H1 (cell line): ENCODE measurements around the gene MAML3. TPM values are rescaled to one million over a fixed set of nuclear protein-coding genes. Genes with fewer than 3 reads are reported as not detected.

Experiments used
- CTCF ChIA-PET: fragments of 300-600 bp; sonication (Branson Sonifier 250); formaldehyde crosslinking; loops from one replicate; lab custom pipeline; 2021; ENCODE audit not compliant: partially characterized antibody; lab: Charles Lee
- POLR2A ChIA-PET: fragments of 300-600 bp; sonication (Branson Sonifier 250); formaldehyde crosslinking; loops from one replicate; lab custom pipeline; 2021; ENCODE audit warnings: inconsistent platforms; ENCODE audit not compliant: partially characterized antibody; lab: Charles Lee
- DNase-seq, 2 experiments: peaks; one replicate each; pipeline versions ENCODE4 v3.0.0 to v3.0.0-alpha.2; 2010 to 2022; ENCODE audit warnings: low spot score in 2 of 2, low read depth in 1 of 2, mixed read lengths in 1 of 2
- FAIRE-seq: peaks from 2 replicates; lab custom pipeline; 2011; peaks lifted over from hg19 to GRCh38; lab: Jason Lieb, UNC
- H2AFZ ChIP-seq: 2 replicates; pipeline ENCODE4 v1.8.1; 2012; ENCODE audit warnings: low read length, inconsistent platforms
- H2AK5ac ChIP-seq: 2 replicates; pipeline ENCODE4 v1.6.1; 2013; ENCODE audit warnings: low read depth, low read length
- H2BK120ac ChIP-seq: replicated peaks from 2 replicates; pipeline ENCODE3; 2013; ENCODE audit warnings: low read depth, low read length, inconsistent platforms
- H2BK12ac ChIP-seq: 2 replicates; pipeline ENCODE4 v1.6.1; 2013; ENCODE audit warnings: low read depth, low read length
- H2BK15ac ChIP-seq: 2 replicates; pipeline ENCODE4 v1.6.1; 2013; ENCODE audit warnings: low read length
- H2BK20ac ChIP-seq: 2 replicates; pipeline ENCODE4 v1.6.1; 2013; ENCODE audit warnings: low read length
- H2BK5ac ChIP-seq: 2 replicates; pipeline ENCODE4 v1.6.1; 2013; ENCODE audit warnings: low read depth, low read length
- H3K14ac ChIP-seq: 2 replicates; pipeline ENCODE4 v1.6.1; 2013; ENCODE audit warnings: inconsistent platforms; ENCODE audit not compliant: insufficient read length
- H3K18ac ChIP-seq: 2 replicates; pipeline ENCODE4 v1.6.1; 2013; ENCODE audit warnings: low read length; ENCODE audit errors: extremely low read depth
- H3K23ac ChIP-seq: 2 replicates; pipeline ENCODE4 v1.6.1; 2013; ENCODE audit warnings: inconsistent platforms; ENCODE audit not compliant: insufficient read length
- H3K23me2 ChIP-seq: 2 replicates; pipeline ENCODE4 v1.6.1; 2013; ENCODE audit warnings: low read depth, low read length
- H3K27ac ChIP-seq: 2 replicates; pipeline ENCODE4 v1.6.1; 2011; ENCODE audit warnings: low read depth, low read length, inconsistent platforms
- H3K27me3 ChIP-seq, 4 experiments: replicated peaks in 1 of 4; 1 replicate in 1 of 4; 2 replicates in 3 of 4; pipeline versions ENCODE4 v1.6.1 to v1.8.1; 2011 to 2013; ENCODE audit warnings: low read length in 3 of 4, mild to moderate bottlenecking in 3 of 4, inconsistent platforms in 2 of 4, mixed read lengths in 2 of 4, moderate library complexity in 1 of 4; ENCODE audit not compliant: control insufficient read depth in 3 of 4, insufficient read depth in 3 of 4; ENCODE audit errors: extremely low read depth in 1 of 4
- H3K36me3 ChIP-seq, 4 experiments: 2 replicates each; pipeline versions ENCODE4 v1.6.1 to v1.8.1; 2011 to 2013; ENCODE audit warnings: mild to moderate bottlenecking in 4 of 4, low read length in 3 of 4, moderate library complexity in 2 of 4, control low read depth in 1 of 4, inconsistent platforms in 1 of 4; ENCODE audit not compliant: insufficient read depth in 4 of 4, control insufficient read depth in 2 of 4
- H3K4ac ChIP-seq: replicated peaks from 2 replicates; pipeline ENCODE3; 2013; ENCODE audit warnings: low read length, low read depth, mixed read lengths, inconsistent platforms; ENCODE audit not compliant: insufficient read length
- H3K4me1 ChIP-seq, 4 experiments: replicated peaks in 1 of 4; 1 replicate in 1 of 4; 2 replicates in 3 of 4; pipeline versions ENCODE4 v1.6.1 to v1.8.1; 2011 to 2013; ENCODE audit warnings: low read length in 3 of 4, inconsistent platforms in 2 of 4, mixed read lengths in 1 of 4; ENCODE audit not compliant: insufficient read depth in 4 of 4, control insufficient read depth in 3 of 4
- H3K4me2 ChIP-seq, 2 experiments: 2 replicates each; pipeline versions ENCODE4 v1.6.1 to v1.8.1; 2011 to 2013; ENCODE audit warnings: low read depth in 2 of 2, low read length in 2 of 2, control low read depth in 1 of 2, inconsistent platforms in 1 of 2, mild to moderate bottlenecking in 1 of 2; ENCODE audit not compliant: insufficient read depth in 1 of 2
- H3K4me3 ChIP-seq, 4 experiments: fragments of 200-600, 300-600 bp in 1 of 4; sonication (generic), shearing (Covaris generic), sonication (Bioruptor Twin) in 1 of 4; 2 replicates each; pipeline versions ENCODE4 v1.5.1 to v1.8.1; 2011 to 2016; ENCODE audit warnings: low read length in 4 of 4, low read depth in 3 of 4, control low read depth in 2 of 4, inconsistent platforms in 2 of 4, mild to moderate bottlenecking in 2 of 4, mixed read lengths in 1 of 4, moderate library complexity in 1 of 4; ENCODE audit not compliant: insufficient read depth in 2 of 4; ENCODE audit errors: extremely low read depth in 1 of 4
- H3K56ac ChIP-seq: replicated peaks from 2 replicates; pipeline ENCODE3; 2013; ENCODE audit warnings: low read depth, mild to moderate bottlenecking, mixed read lengths, low read length, inconsistent platforms; ENCODE audit not compliant: insufficient read length
- H3K79me1 ChIP-seq: 2 replicates; pipeline ENCODE4 v1.6.1; 2013; ENCODE audit warnings: low read depth, low read length, control low read depth
- H3K79me2 ChIP-seq, 2 experiments: 2 replicates each; pipeline versions ENCODE4 v1.6.1 to v1.8.1; 2012 to 2013; ENCODE audit warnings: low read length in 2 of 2, mild to moderate bottlenecking in 2 of 2, inconsistent platforms in 1 of 2; ENCODE audit not compliant: insufficient read depth in 2 of 2, control insufficient read depth in 1 of 2
- H3K9ac ChIP-seq, 4 experiments: replicated peaks in 1 of 4; 1 replicate in 1 of 4; 2 replicates in 3 of 4; pipeline versions ENCODE4 v1.6.1 to v1.8.1; 2011 to 2013; ENCODE audit warnings: low read depth in 3 of 4, low read length in 3 of 4, control low read depth in 2 of 4, mild to moderate bottlenecking in 2 of 4, moderate library complexity in 2 of 4, inconsistent platforms in 1 of 4; ENCODE audit errors: extremely low read depth in 1 of 4
- H3K9me3 ChIP-seq, 2 experiments: 2 replicates each; pipeline versions ENCODE4 v1.6.1 to v1.8.1; 2012 to 2013; ENCODE audit warnings: mild to moderate bottlenecking in 2 of 2, moderate library complexity in 2 of 2, control low read depth in 1 of 2, inconsistent platforms in 1 of 2, low read depth in 1 of 2, low read length in 1 of 2, mixed read lengths in 1 of 2; ENCODE audit not compliant: insufficient read depth in 2 of 2
- H4K20me1 ChIP-seq, 2 experiments: replicated peaks in 1 of 2; 2 replicates each; pipeline versions ENCODE3 to v1.8.1; 2011 to 2013; ENCODE audit warnings: inconsistent platforms in 2 of 2, low read length in 2 of 2, mild to moderate bottlenecking in 1 of 2; ENCODE audit not compliant: insufficient read depth in 2 of 2, control insufficient read depth in 1 of 2
- H4K5ac ChIP-seq: 2 replicates; pipeline ENCODE4 v1.6.1; 2013; ENCODE audit warnings: low read length, low read depth, mixed read lengths, inconsistent platforms; ENCODE audit not compliant: insufficient read length
- H4K8ac ChIP-seq: 2 replicates; pipeline ENCODE4 v1.8.0; 2013; ENCODE audit warnings: mild to moderate bottlenecking, moderate library complexity, low read length, inconsistent platforms; ENCODE audit not compliant: insufficient read depth; ENCODE audit errors: extremely low read depth
- H4K91ac ChIP-seq: replicated peaks from 2 replicates; pipeline ENCODE3; 2013; ENCODE audit warnings: low read length, mixed read lengths, inconsistent platforms; ENCODE audit not compliant: insufficient read length
- EP300 ChIP-seq, 2 experiments: IDR thresholded peaks; 1 replicate in 1 of 2; 2 replicates in 1 of 2; pipeline ENCODE4 v1.6.1; 2011 to 2012; ENCODE audit warnings: low read depth in 2 of 2, low read length in 2 of 2, mild to moderate bottlenecking in 2 of 2, borderline replicate concordance in 1 of 2, inconsistent platforms in 1 of 2, moderate library complexity in 1 of 2
- KDM4A ChIP-seq: IDR thresholded peaks from one replicate; pipeline ENCODE4 v1.7.1; 2012; ENCODE audit warnings: low read depth, mild to moderate bottlenecking, moderate library complexity, low read length, inconsistent platforms; ENCODE audit not compliant: severe bottlenecking
- WGBS, 2 experiments: shearing (Covaris generic) in 1 of 2; methylation state at CpG; one replicate each; pipeline versions ENCODE4 v1.1.6 to v1.1.7; 2013 to 2015; ENCODE audit warnings: low lambda C conversion rate in 2 of 2, mixed read lengths in 2 of 2, inconsistent platforms in 1 of 2, low coverage in 1 of 2, missing lambda C conversion rate in 1 of 2; ENCODE audit not compliant: insufficient replicate concordance in 2 of 2, insufficient coverage in 1 of 2, insufficient read length in 1 of 2; ENCODE audit errors: extremely low coverage in 1 of 2, missing lambda C conversion rate in 1 of 2; 5-methylcytosine and 5-hydroxymethylcytosine counted together
- polyA plus RNA-seq, 7 experiments: library from polyadenylated mRNA; depleted of rRNA in 3 of 7; stranded (reverse) in 5 of 7; unstranded in 2 of 7; fragments of >200 nt in 5 of 7; fragments of 200-250 nt in 2 of 7; gene quantifications; 1 replicate in 5 of 7; 2 replicates in 1 of 7; 4 replicates in 1 of 7; pipeline versions ENCODE4 v1.2.1 to v1.2.3, GENCODE V29; 2011 to 2013; ENCODE audit warnings: missing spikeins in 2 of 7, mixed read lengths in 2 of 7
- total RNA-seq: library from RNA; stranded (reverse); fragmentation: NEBNext Ultra II Directional; extraction: Animal tissue kit (Norgen Biotek cat#: 25700); gene quantifications from 2 replicates; pipeline ENCODE4 v1.2.1, GENCODE V29; 2021

MAML3 gene
- total and polyA plus RNA-seq, 2 of the 8 experiments (the other 6 are each of a cell fraction or from before 2014, with no cell fraction given) = 2.1 to 5.7 TPM

- Histone ChIP-seq H3K9me3 (no peaks in the 10 kb centered on the region), H3K4me2 (no peak overlapping the region), H3K18ac (no peak overlapping the region), H3K27me3 (no peaks in the 10 kb centered on the region), H4K5ac (no peak overlapping the region), H3K4me3 (no peak overlapping the region), H3K4ac (no peak overlapping the region), H3K9ac (no peak overlapping the region), H2BK12ac (no peak overlapping the region), H2BK120ac (no peak overlapping the region), H2BK5ac (no peak overlapping the region), H3K79me2 (no peaks in the 10 kb centered on the region), H3K23me2 (no peaks in the 10 kb centered on the region), H3K4me1 (peaks cover 0 to 3% (median 1%) of the 10 kb centered on the region in 4 experiments; a peak in 3 of 7 replicates), H4K8ac (no peak overlapping the region), H4K91ac (no peak overlapping the region), H3K23ac (no peak overlapping the region), H3K36me3 (no peaks in the 10 kb centered on the region), H3K27ac (no peak overlapping the region), H2BK15ac (no peak overlapping the region), H2AFZ (no peak overlapping the region), H3K14ac (no peak overlapping the region), H2BK20ac (no peak overlapping the region), H3K56ac (no peak overlapping the region), H4K20me1 (no peaks in the 10 kb centered on the region), H2AK5ac (no peak overlapping the region), H3K79me1 (no peaks in the 10 kb centered on the region)
- CTCF ChIA-PET = no interaction called here
- TF ChIP-seq KDM4A (no peak), EP300 (IDR thresholded peaks at IDR 0.05; ENCODE audit: borderline replicate concordance in 1 of 2, low read depth in 2 of 2, low read length in 2 of 2) (no peak)
- DNase-seq = no peak
- WGBS, 2 experiments = 85% methylated on average over 30 of the region's 31 CpGs; no CpG with 5 or more reads in 1 of the 2 experiments
- POLR2A ChIA-PET = no interaction called here
- no peak for FAIRE-seq
Measured at GRCh38 chr4:139859876-139860275, 294.1 kb downstream of the MAML3 start.
